HepG2 (cell line): Measurements from ENCODE around the gene EMP2. TPM values are rescaled to one million over a fixed set of nuclear protein-coding genes. Genes with fewer than 3 reads are reported as not detected.

ENCODE experiments used
- CCDC6 ChIP-seq: sonication (generic); formaldehyde crosslinking; IDR thresholded peaks from 2 replicates; pipeline ENCODE4 v1.8.1; 2022; ENCODE audit warnings: mild to moderate bottlenecking, missing genetic modification reagents, moderate library complexity
- E2F5 ChIP-seq: sonication (generic); formaldehyde crosslinking; conservative IDR thresholded peaks from 2 replicates; pipeline ENCODE4 v1.4.0; 2020; ENCODE audit warnings: missing genetic modification reagents
- EP300 ChIP-seq, 3 experiments: sonication (generic) in 1 of 3; formaldehyde crosslinking in 1 of 3; IDR thresholded peaks; 2 replicates each; pipeline versions ENCODE4 v1.5.1 to v1.6.1; 2011 to 2020; ENCODE audit warnings: low read depth in 2 of 3, low read length in 2 of 3, borderline replicate concordance in 1 of 3, improper control_type of control experiment in 1 of 3, mild to moderate bottlenecking in 1 of 3, missing genetic modification reagents in 1 of 3, moderate library complexity in 1 of 3
- GMEB2 ChIP-seq: IDR thresholded peaks from 2 replicates; pipeline ENCODE4 v1.6.1; 2016; ENCODE audit warnings: missing biosample characterization, missing genetic modification reagents, low read depth
- HDAC1 ChIP-seq: sonication (generic); formaldehyde crosslinking; IDR thresholded peaks from 2 replicates; pipeline ENCODE4 v1.5.1; 2020; ENCODE audit warnings: mild to moderate bottlenecking, missing genetic modification reagents
- HIC2 ChIP-seq: sonication (generic); formaldehyde crosslinking; IDR thresholded peaks from 2 replicates; pipeline ENCODE4 v1.9.0; 2022; ENCODE audit warnings: low read depth, missing genetic modification reagents
- HOXA9 ChIP-seq: sonication (generic); formaldehyde crosslinking; IDR thresholded peaks from 2 replicates; pipeline ENCODE4 v1.8.1; 2022; ENCODE audit warnings: missing genetic modification reagents, mild to moderate bottlenecking, moderate library complexity, borderline replicate concordance
- MIER2 ChIP-seq: IDR thresholded peaks from 2 replicates; pipeline ENCODE4 v1.6.1; 2016; ENCODE audit warnings: missing biosample characterization, missing genetic modification reagents
- NFE2 ChIP-seq: sonication (generic); formaldehyde crosslinking; IDR thresholded peaks from 2 replicates; pipeline ENCODE4 v1.4.0; 2020; ENCODE audit warnings: missing genetic modification reagents
- NFE2L2 ChIP-seq: fragments of 150-350 bp; IDR thresholded peaks from 2 replicates; pipeline ENCODE4 v1.6.1; 2014; ENCODE audit warnings: low read length
- NONO ChIP-seq, 2 experiments: fragments of 450-650 bp in 1 of 2; sonication (generic) in 1 of 2; formaldehyde crosslinking in 1 of 2; IDR thresholded peaks in 1 of 2; conservative IDR thresholded peaks in 1 of 2; 2 replicates each; pipeline versions ENCODE4 v1.6.1 to v1.8.0; 2017 to 2022; ENCODE audit warnings: mild to moderate bottlenecking in 1 of 2, missing genetic modification reagents in 1 of 2, moderate library complexity in 1 of 2
- PHB2 ChIP-seq: fragments of 450-650 bp; IDR thresholded peaks from 2 replicates; pipeline ENCODE4 v1.6.1; 2018; ENCODE audit not compliant: partially characterized antibody
- PREB ChIP-seq: sonication (generic); formaldehyde crosslinking; IDR thresholded peaks from 2 replicates; pipeline ENCODE4 v1.4.0; 2020; ENCODE audit warnings: missing genetic modification reagents
- SALL1 ChIP-seq: sonication (generic); formaldehyde crosslinking; IDR thresholded peaks from 2 replicates; pipeline ENCODE4 v1.8.0; 2022; ENCODE audit warnings: mild to moderate bottlenecking, missing genetic modification reagents
- SRSF1 ChIP-seq: fragments of 200-400 bp; formaldehyde crosslinking; optimal IDR thresholded peaks from 2 replicates; pipeline ENCODE3; 2017; ENCODE audit warnings: mild to moderate bottlenecking, low read depth, low read length, moderate library complexity
- ZBTB43 ChIP-seq: sonication (generic); formaldehyde crosslinking; conservative IDR thresholded peaks from 2 replicates; pipeline ENCODE4 v1.4.0; 2020; ENCODE audit warnings: missing genetic modification reagents
- ZC3H4 ChIP-seq: sonication (generic); formaldehyde crosslinking; IDR thresholded peaks from 2 replicates; pipeline ENCODE4 v1.4.0; 2020; ENCODE audit warnings: missing genetic modification reagents, borderline replicate concordance
- ZNF10 ChIP-seq: sonication (generic); formaldehyde crosslinking; IDR thresholded peaks from 2 replicates; pipeline ENCODE4 v1.4.0; 2020; ENCODE audit warnings: mild to moderate bottlenecking, low read depth, missing genetic modification reagents, borderline replicate concordance
- ZNF143 ChIP-seq: sonication (generic); formaldehyde crosslinking; IDR thresholded peaks from 2 replicates; pipeline ENCODE4 v1.4.0; 2020; ENCODE audit warnings: missing genetic modification reagents
- ZNF354B ChIP-seq: sonication (generic); formaldehyde crosslinking; IDR thresholded peaks from 2 replicates; pipeline ENCODE4 v1.8.0; 2022; ENCODE audit warnings: mild to moderate bottlenecking, missing genetic modification reagents
- ZNF629 ChIP-seq: sonication (generic); formaldehyde crosslinking; conservative IDR thresholded peaks from 2 replicates; pipeline ENCODE4 v1.5.0; 2020; ENCODE audit warnings: missing genetic modification reagents
- ZNF672 ChIP-seq: sonication (generic); formaldehyde crosslinking; IDR thresholded peaks from 2 replicates; pipeline ENCODE4 v1.8.1; 2022; ENCODE audit warnings: missing genetic modification reagents
- ZNF883 ChIP-seq: sonication (generic); formaldehyde crosslinking; IDR thresholded peaks from 2 replicates; pipeline ENCODE4 v1.5.1; 2020; ENCODE audit warnings: mild to moderate bottlenecking, missing genetic modification reagents; ENCODE audit errors: not compliant biosample characterization
- polyA plus RNA-seq, 8 experiments: library from polyadenylated mRNA; depleted of rRNA in 3 of 8; stranded (reverse) in 7 of 8; unstranded in 1 of 8; fragments of >200 nt; fragmentation: Illumina TruSeq in 4 of 8; extraction: Trizol in 4 of 8; gene quantifications; 2 replicates each; pipeline versions ENCODE4 v1.2.1 to v1.2.3, GENCODE V29; 2011 to 2016; ENCODE audit warnings: low read depth in 4 of 8, missing spikeins in 1 of 8, mixed read lengths in 1 of 8; ENCODE audit not compliant: insufficient read depth in 1 of 8
- total RNA-seq, 5 experiments: library from RNA; depleted of rRNA; stranded (reverse); fragments of >200 nt; fragmentation: Illumina TruSeq; extraction: Trizol; gene quantifications; 2 replicates each; pipeline ENCODE4 v1.2.3, GENCODE V29; 2016; ENCODE audit warnings: low read depth in 1 of 5

The EMP2 gene
- total and polyA plus RNA-seq, 2 of the 13 experiments (the other 11 are each of a cell fraction or from before 2014, with no cell fraction given): 24.6 to 91.2 TPM

- TF ChIP-seq HDAC1 (CRISPR knock-in tag) (no peak), GMEB2 (CRISPR knock-in tag) (no peak), ZNF143 (CRISPR knock-in tag) (no peak), ZNF354B (no peak), NFE2 (no peak), SALL1 (CRISPR knock-in tag) (peak; percentile 60; the same call in 1 of the 2 replicates), ZNF883 (no peak), HOXA9 (CRISPR knock-in tag) (0 out of 2 replicates have a peak, but pooled peaks have one; percentile 27), SRSF1 (no peak), ZNF629 (CRISPR knock-in tag) (no peak), E2F5 (no peak), ZBTB43 (CRISPR knock-in tag) (no peak), PHB2 (no peak), EP300 (IDR thresholded peaks at IDR 0.05; ENCODE audit: low read depth in 2 of 2, low read length in 2 of 2) (no peak), EP300 (CRISPR knock-in tag; IDR thresholded peaks at IDR 0.05; ENCODE audit: borderline replicate concordance) (0 out of 2 replicates have a peak, but pooled peaks have one; percentile 34), PREB (CRISPR knock-in tag) (no peak), HIC2 (CRISPR knock-in tag) (0 out of 2 replicates have a peak, but pooled peaks have one; percentile 59), NONO (IDR thresholded peaks at IDR 0.05) (no peak), NONO (CRISPR knock-in tag; conservative IDR thresholded peaks at IDR 0.05) (no peak), ZNF10 (CRISPR knock-in tag) (no peak), ZNF672 (CRISPR knock-in tag) (no peak), ZC3H4 (CRISPR knock-in tag) (no peak), MIER2 (CRISPR knock-in tag) (no peak), CCDC6 (CRISPR knock-in tag) (no peak), NFE2L2 (0 out of 2 replicates have a peak, but pooled peaks have one; percentile 1)
Measured at GRCh38 chr16:10608687-10609401, 28.4 kb upstream of the EMP2 start (continued).
